ENCODE measurements around the gene ACTR6. TPM values are rescaled to one million over a fixed set of nuclear protein-coding genes. Genes with fewer than 3 reads are reported as not detected.

The ACTR6 gene
- total and polyA plus RNA-seq, 9 of the 15 experiments (the other 6 are each of a cell fraction or from before 2014, with no cell fraction given) = 26.1 to 109 (median 70.9) TPM

DNA sequence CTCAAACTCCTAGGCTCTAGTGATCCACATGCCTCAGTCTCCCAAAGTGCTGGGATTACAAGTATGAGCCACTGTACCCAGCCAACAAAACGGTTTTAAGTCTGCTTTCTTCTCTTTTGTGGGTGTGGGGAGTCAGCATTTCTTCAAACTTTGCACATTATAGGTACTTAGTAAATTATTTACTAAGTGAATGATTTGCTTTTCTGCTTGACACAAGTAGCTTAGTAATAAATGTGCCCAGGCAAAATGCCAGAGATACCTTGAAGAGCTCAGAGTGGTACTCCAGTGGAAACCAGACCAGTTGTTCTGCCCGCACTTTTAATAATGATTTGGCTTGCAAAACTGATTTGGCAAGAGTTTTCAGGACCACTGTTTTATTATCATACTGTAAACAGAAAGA lies 51.3 kb downstream of the ACTR6 start (continued):
- TF ChIP-seq, protein P1, sequence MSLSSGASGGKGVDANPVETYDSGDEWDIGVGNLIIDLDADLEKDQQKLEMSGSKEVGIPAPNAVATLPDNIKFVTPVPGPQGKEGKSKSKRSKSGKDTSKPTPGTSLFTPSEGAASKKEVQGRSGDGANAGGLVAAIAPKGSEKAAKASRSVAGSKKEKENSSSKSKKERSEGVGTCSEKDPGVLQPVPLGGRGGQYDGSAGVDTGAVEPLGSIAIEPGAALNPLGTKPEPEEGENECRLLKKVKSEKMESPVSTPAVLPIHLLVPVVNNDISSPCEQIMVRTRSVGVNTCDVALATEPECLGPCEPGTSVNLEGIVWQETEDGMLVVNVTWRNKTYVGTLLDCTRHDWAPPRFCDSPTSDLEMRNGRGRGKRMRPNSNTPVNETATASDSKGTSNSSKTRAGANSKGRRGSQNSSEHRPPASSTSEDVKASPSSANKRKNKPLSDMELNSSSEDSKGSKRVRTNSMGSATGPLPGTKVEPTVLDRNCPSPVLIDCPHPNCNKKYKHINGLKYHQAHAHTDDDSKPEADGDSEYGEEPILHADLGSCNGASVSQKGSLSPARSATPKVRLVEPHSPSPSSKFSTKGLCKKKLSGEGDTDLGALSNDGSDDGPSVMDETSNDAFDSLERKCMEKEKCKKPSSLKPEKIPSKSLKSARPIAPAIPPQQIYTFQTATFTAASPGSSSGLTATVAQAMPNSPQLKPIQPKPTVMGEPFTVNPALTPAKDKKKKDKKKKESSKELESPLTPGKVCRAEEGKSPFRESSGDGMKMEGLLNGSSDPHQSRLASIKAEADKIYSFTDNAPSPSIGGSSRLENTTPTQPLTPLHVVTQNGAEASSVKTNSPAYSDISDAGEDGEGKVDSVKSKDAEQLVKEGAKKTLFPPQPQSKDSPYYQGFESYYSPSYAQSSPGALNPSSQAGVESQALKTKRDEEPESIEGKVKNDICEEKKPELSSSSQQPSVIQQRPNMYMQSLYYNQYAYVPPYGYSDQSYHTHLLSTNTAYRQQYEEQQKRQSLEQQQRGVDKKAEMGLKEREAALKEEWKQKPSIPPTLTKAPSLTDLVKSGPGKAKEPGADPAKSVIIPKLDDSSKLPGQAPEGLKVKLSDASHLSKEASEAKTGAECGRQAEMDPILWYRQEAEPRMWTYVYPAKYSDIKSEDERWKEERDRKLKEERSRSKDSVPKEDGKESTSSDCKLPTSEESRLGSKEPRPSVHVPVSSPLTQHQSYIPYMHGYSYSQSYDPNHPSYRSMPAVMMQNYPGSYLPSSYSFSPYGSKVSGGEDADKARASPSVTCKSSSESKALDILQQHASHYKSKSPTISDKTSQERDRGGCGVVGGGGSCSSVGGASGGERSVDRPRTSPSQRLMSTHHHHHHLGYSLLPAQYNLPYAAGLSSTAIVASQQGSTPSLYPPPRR (CRISPR knock-in tag; IDR thresholded peaks at IDR 0.05; ENCODE audit: borderline replicate concordance) = no peak
- TF ChIP-seq, protein P2, sequence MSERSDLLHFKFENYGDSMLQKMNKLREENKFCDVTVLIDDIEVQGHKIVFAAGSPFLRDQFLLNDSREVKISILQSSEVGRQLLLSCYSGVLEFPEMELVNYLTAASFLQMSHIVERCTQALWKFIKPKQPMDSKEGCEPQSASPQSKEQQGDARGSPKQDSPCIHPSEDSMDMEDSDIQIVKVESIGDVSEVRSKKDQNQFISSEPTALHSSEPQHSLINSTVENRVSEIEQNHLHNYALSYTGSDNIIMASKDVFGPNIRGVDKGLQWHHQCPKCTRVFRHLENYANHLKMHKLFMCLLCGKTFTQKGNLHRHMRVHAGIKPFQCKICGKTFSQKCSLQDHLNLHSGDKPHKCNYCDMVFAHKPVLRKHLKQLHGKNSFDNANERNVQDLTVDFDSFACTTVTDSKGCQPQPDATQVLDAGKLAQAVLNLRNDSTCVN (CRISPR knock-in tag; IDR thresholded peaks at IDR 0.05) = no peak
- TF ChIP-seq ARID1B (IDR thresholded peaks at IDR 0.05) = no peak

DNA sequence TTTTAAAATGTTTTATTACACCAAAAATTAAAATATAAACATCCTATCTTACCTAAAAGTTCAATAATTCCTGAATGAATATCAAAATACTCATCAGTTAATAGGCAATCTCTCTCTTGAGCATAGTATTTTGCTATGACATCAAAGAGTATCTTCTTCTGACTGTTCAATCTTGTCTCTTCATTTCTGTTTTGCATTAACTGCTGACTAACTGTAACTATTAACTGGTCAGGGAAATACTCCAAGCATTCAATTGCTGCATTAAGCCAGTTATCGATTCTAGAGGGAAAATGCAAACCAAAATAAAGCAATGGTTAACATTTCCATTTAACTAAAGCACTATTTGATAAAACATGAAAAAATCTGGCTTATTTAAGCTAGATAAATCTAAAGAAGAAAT lies 52.8 kb downstream of the ACTR6 start:
- no peaks in the 10 kb centered on the region for H3K9me1 ChIP-seq (ENCODE audit: control insufficient read depth, insufficient read depth, low read length)
- no peak overlapping the region for H3K4me3 ChIP-seq
- intact Hi-C loops (cut with micrococcal nuclease) (no loop called here), in situ Hi-C loops (cut with MboI) (no loop called here)
- H2AFZ ChIP-seq (ENCODE audit: low read depth, low read length) = no peak overlapping the region
- 45% methylated on average over 1 of the region's 1 CpG for WGBS (ENCODE audit: insufficient coverage, low coverage, missing lambda C conversion rate)
- ChIA-PET POLR2A (interaction anchor here (0.6 kb wide), 1 partner anchor 11 kb away, joined by 4 read pairs; no protein-coding TSS in a partner anchor), CTCF (ENCODE audit: low intra/inter-chr PET ratio) (no interaction called here)
- ATAC-seq (no peak), FAIRE-seq (no peak), DNase-seq (ENCODE audit: extremely low read depth in 1 of 4, low spot score in 3 of 4) (no peak)
- H3K9ac ChIP-seq (ENCODE audit: insufficient read depth in 1 of 2, low read depth in 2 of 2, low read length in 2 of 2) = no peak overlapping the region
- no peaks in the 10 kb centered on the region for H3K9me3 ChIP-seq (replicated peaks; ENCODE audit: control insufficient read depth, insufficient read depth, low read depth, low read length)
- BruUV-seq (replicated peaks) = no TSS peak
- no peaks in the 10 kb centered on the region for H4K20me1 ChIP-seq (replicated peaks; ENCODE audit: control insufficient read depth, insufficient read depth, low read length)
- H3K4me2 ChIP-seq (ENCODE audit: insufficient read depth, low read length) = no peak overlapping the region
- H3K36me3 ChIP-seq (ENCODE audit: control insufficient read depth, insufficient read depth, low read length) = no peaks in the 10 kb centered on the region
- H3K27me3 ChIP-seq (ENCODE audit: control insufficient read depth in 2 of 2, insufficient read depth in 2 of 2, low read length in 2 of 2) = no peaks in the 10 kb centered on the region
- no peaks in the 10 kb centered on the region for H3K4me1 ChIP-seq (replicated peaks in 1 of 2; ENCODE audit: control insufficient read depth in 2 of 2, insufficient read depth in 2 of 2, low read length in 2 of 2)
- H3K79me2 ChIP-seq (ENCODE audit: control insufficient read depth, insufficient read depth, low read length) = no peaks in the 10 kb centered on the region
- H3K27ac ChIP-seq (ENCODE audit: extremely low read depth, low read depth, low read length) = no peak overlapping the region
- no peak for TF ChIP-seq ELF4 (CRISPR knock-in tag; IDR thresholded peaks at IDR 0.05)
- TF ChIP-seq POLR2H (tag; IDR thresholded peaks at IDR 0.05; ENCODE audit: low read depth) = no peak
- TF ChIP-seq DPF2 (IDR thresholded peaks at IDR 0.05) = no peak
- TF ChIP-seq, protein P3, sequence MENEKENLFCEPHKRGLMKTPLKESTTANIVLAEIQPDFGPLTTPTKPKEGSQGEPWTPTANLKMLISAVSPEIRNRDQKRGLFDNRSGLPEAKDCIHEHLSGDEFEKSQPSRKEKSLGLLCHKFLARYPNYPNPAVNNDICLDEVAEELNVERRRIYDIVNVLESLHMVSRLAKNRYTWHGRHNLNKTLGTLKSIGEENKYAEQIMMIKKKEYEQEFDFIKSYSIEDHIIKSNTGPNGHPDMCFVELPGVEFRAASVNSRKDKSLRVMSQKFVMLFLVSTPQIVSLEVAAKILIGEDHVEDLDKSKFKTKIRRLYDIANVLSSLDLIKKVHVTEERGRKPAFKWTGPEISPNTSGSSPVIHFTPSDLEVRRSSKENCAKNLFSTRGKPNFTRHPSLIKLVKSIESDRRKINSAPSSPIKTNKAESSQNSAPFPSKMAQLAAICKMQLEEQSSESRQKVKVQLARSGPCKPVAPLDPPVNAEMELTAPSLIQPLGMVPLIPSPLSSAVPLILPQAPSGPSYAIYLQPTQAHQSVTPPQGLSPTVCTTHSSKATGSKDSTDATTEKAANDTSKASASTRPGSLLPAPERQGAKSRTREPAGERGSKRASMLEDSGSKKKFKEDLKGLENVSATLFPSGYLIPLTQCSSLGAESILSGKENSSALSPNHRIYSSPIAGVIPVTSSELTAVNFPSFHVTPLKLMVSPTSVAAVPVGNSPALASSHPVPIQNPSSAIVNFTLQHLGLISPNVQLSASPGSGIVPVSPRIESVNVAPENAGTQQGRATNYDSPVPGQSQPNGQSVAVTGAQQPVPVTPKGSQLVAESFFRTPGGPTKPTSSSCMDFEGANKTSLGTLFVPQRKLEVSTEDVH (IDR thresholded peaks at IDR 0.05; ENCODE audit: low read depth, partially characterized antibody) = no peak
- no peak for TF ChIP-seq ZNF780A (CRISPR knock-in tag; IDR thresholded peaks at IDR 0.05)
- TF ChIP-seq SMC3 (conservative IDR thresholded peaks at IDR 0.05; ENCODE audit: insufficient read depth, low read depth, low read length) = no peak
- no peak for TF ChIP-seq SRSF3 (IDR thresholded peaks at IDR 0.05; ENCODE audit: insufficient read depth, low read length)
- TF ChIP-seq SMAD1 (IDR thresholded peaks at IDR 0.05; ENCODE audit: low read depth, low read length, partially characterized antibody) = no peak
- TF ChIP-seq GATAD2B (IDR thresholded peaks at IDR 0.05; ENCODE audit: borderline replicate concordance) = no peak
- TF ChIP-seq HIVEP1 (CRISPR knock-in tag; IDR thresholded peaks at IDR 0.05) = no peak

Measured in K562 (cell line).